Omental fat pad (tissue), 4 donors: ENCODE data around the gene CCNK. TPM values are rescaled to one million over a fixed set of nuclear protein-coding genes. Genes with fewer than 3 reads are reported as not detected.

ENCODE experiments used
- ATAC-seq: fragments of 150-250 bp; one replicate; pipeline ENCODE4 v1.9.1; 2016; ENCODE audit warnings: mild to moderate bottlenecking, moderate library complexity; ENCODE audit not compliant: low FRiP score
- DNase-seq: peaks from one replicate; pipeline ENCODE4 v3.0.0-alpha.2; 2019; ENCODE audit warnings: low spot score
- CTCF ChIP-seq, 3 donors: fragments of 450-650 bp; IDR thresholded peaks; one replicate each; pipeline ENCODE4 v1.5.1; 2016 to 2017; ENCODE audit warnings: antibody characterized with exemption in 3 of 3, mild to moderate bottlenecking in 3 of 3, moderate library complexity in 2 of 3
- total RNA-seq, 4 donors: library from RNA; depleted of rRNA; stranded (reverse); fragments of >200 nt; gene quantifications; one replicate each; pipeline ENCODE4 v1.1.0, GENCODE V29; 2016

The CCNK gene
- total RNA-seq, 4 donors from 2014 or later: 23.2 to 37.0 (median 34.7) TPM

- no peak for TF ChIP-seq CTCF (IDR thresholded peaks at IDR 0.05)
- ATAC-seq: no peak
- DNase-seq: no peak
Measured at GRCh38 chr14:99539491-99539890, 58.3 kb downstream of the CCNK start.

- DNase-seq (no peak), ATAC-seq (no peak)
- TF ChIP-seq CTCF (IDR thresholded peaks at IDR 0.05): no peak
Measured at GRCh38 chr14:99540196-99541032, 59.2 kb downstream of the CCNK start.

- ATAC-seq: no peak
- no peak for TF ChIP-seq CTCF (IDR thresholded peaks at IDR 0.05)
- DNase-seq: no peak
Measured at GRCh38 chr14:99541211-99541610, 60.0 kb downstream of the CCNK start.

- ATAC-seq: no peak
Measured at GRCh38 chr14:99541677-99542470, 60.7 kb downstream of the CCNK start.

DNA sequence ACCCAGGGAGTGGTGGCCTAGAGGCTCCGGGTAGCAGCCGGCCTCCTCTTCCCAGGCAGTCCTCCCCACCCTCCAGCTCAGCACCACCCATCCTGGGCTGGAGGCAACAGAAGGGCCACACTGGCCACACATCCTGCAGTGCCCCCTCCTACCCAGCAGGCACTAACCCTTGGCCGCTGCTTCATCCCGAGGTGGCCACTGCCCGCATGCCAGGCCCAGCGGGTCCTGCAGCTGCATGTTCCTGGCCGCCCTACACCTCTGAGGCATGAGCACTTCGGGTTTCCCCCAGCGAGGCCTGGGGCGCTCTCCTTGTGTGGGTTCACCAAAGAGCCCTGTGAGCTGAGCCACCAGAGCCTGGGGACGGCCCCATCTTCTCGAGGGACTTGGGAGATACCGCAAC lies 61.4 kb downstream of the CCNK start:
- no peak for DNase-seq
- no peak for ATAC-seq
- no peak for TF ChIP-seq CTCF (IDR thresholded peaks at IDR 0.05)

More at GRCh38 chr14:99541677-99542470, 60.7 kb downstream of the CCNK start:
- no peak for DNase-seq
- no peak for TF ChIP-seq CTCF (IDR thresholded peaks at IDR 0.05)

DNA sequence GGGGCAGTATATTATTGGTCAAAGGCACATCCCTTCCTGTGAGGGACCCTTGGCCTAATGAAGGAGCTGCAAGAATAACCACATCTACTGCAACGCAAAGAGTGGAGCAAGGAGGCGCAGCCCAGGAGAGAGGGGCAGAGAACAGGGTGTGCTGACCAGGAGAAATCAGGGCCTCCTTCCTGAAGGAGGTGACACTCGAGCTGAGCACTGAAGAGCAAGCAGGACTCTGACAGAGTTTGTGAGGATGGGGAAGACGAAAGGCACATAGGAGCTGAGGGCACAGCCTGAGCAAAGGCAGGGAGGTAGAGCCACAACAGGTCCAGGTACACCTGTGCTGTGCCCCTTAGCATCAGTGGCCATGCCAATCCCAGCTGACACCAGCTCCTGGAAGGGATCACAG lies 62.2 kb downstream of the CCNK start:
- no peak for DNase-seq
- no peak for ATAC-seq
- TF ChIP-seq CTCF (IDR thresholded peaks at IDR 0.05): no peak
